Caco-2 (cell line): ENCODE measurements around the gene CACNA1I. TPM values are rescaled to one million over a fixed set of nuclear protein-coding genes. Genes with fewer than 3 reads are reported as not detected.

Experiments used
- BruUV-seq: library from RNA; stranded (reverse); fragments of 400-500 nt; replicated peaks from 2 replicates; lab custom pipeline; 2021; lab: Mats Ljungman, UMichigan
- CTCF ChIA-PET: fragments of 300-600 bp; sonication (Branson Sonifier 250); formaldehyde crosslinking; loops from one replicate; lab custom pipeline; 2022; ENCODE audit warnings: antibody characterized with exemption; lab: Charles Lee
- POLR2A ChIA-PET: fragments of 300-600 bp; sonication (Branson Sonifier 250); formaldehyde crosslinking; loops from one replicate; lab custom pipeline; 2022; ENCODE audit warnings: antibody characterized with exemption; lab: Charles Lee
- DNase-seq, 2 experiments: peaks; one replicate each; pipeline versions ENCODE4 v3.0.0 to v3.0.0-alpha.2; 2020 to 2022
- H3K27me3 ChIP-seq: replicated peaks from 2 replicates; pipeline ENCODE4 v1.6.0; 2011; ENCODE audit warnings: low read length; ENCODE audit not compliant: control insufficient read depth, insufficient read depth
- H3K36me3 ChIP-seq: 2 replicates; pipeline ENCODE4 v1.5.1; 2011; ENCODE audit warnings: low read length; ENCODE audit not compliant: control insufficient read depth, insufficient read depth
- H3K4me1 ChIP-seq: fragments of 250-450 bp; sonication (Bioruptor Pico); 2 replicates; pipeline ENCODE4 v1.5.1; 2020; ENCODE audit warnings: mild to moderate bottlenecking
- H3K4me3 ChIP-seq: 2 replicates; pipeline ENCODE4 v1.5.1; 2011; ENCODE audit warnings: low read depth, mild to moderate bottlenecking, control low read depth, low read length
- H3K9me3 ChIP-seq: fragments of 250-450 bp; sonication (Bioruptor Pico); 2 replicates; pipeline ENCODE4 v1.5.1; 2020; ENCODE audit warnings: mild to moderate bottlenecking, moderate library complexity
- H3K27ac Mint-ChIP-seq: one replicate; pipeline ENCODE4 v1.8.0; 2022; ENCODE audit warnings: mixed read lengths; ENCODE audit not compliant: unreplicated experiment
- H3K27me3 Mint-ChIP-seq: one replicate; pipeline ENCODE4 v1.8.0; 2022; ENCODE audit warnings: mixed read lengths; ENCODE audit not compliant: insufficient read depth, unreplicated experiment
- H3K36me3 Mint-ChIP-seq: one replicate; pipeline ENCODE4 v1.8.0; 2022; ENCODE audit warnings: mild to moderate bottlenecking, mixed read lengths; ENCODE audit not compliant: insufficient read depth, unreplicated experiment
- H3K4me1 Mint-ChIP-seq: one replicate; pipeline ENCODE4 v1.8.0; 2022; ENCODE audit warnings: low read depth, mixed read lengths; ENCODE audit not compliant: unreplicated experiment
- H3K4me3 Mint-ChIP-seq: one replicate; pipeline ENCODE4 v1.8.0; 2022; ENCODE audit warnings: mild to moderate bottlenecking, moderate library complexity, mixed read lengths; ENCODE audit not compliant: unreplicated experiment
- H3K9me3 Mint-ChIP-seq: one replicate; pipeline ENCODE4 v1.8.0; 2022; ENCODE audit warnings: mixed read lengths; ENCODE audit not compliant: unreplicated experiment
- intact Hi-C: fragments of 100-400 bp; cut with micrococcal nuclease; formaldehyde crosslinking; loops from one replicate; pipeline ENCODE4 v1.10.0; 2022; ENCODE audit not compliant: unreplicated experiment
- total RNA-seq: library from RNA; stranded (reverse); gene quantifications from 2 replicates; pipeline ENCODE4 v1.2.3, GENCODE V29; 2022
- TF ChIP-seq, protein P1 (sequence below), 2 experiments: fragments of 200-600 bp in 1 of 2; IDR thresholded peaks; 1 replicate in 1 of 2; 2 replicates in 1 of 2; pipeline versions ENCODE4 v1.5.1 to v1.8.0; 2011 to 2022; ENCODE audit warnings: antibody characterized with exemption in 1 of 2, control low read depth in 1 of 2, inconsistent platforms in 1 of 2, low read depth in 1 of 2, low read length in 1 of 2, mild to moderate bottlenecking in 1 of 2, moderate library complexity in 1 of 2; ENCODE audit not compliant: insufficient read depth in 1 of 2, severe bottlenecking in 1 of 2, unreplicated experiment in 1 of 2

The CACNA1I gene
- total RNA-seq, 1 experiment from 2014 or later = not detected

DNA sequence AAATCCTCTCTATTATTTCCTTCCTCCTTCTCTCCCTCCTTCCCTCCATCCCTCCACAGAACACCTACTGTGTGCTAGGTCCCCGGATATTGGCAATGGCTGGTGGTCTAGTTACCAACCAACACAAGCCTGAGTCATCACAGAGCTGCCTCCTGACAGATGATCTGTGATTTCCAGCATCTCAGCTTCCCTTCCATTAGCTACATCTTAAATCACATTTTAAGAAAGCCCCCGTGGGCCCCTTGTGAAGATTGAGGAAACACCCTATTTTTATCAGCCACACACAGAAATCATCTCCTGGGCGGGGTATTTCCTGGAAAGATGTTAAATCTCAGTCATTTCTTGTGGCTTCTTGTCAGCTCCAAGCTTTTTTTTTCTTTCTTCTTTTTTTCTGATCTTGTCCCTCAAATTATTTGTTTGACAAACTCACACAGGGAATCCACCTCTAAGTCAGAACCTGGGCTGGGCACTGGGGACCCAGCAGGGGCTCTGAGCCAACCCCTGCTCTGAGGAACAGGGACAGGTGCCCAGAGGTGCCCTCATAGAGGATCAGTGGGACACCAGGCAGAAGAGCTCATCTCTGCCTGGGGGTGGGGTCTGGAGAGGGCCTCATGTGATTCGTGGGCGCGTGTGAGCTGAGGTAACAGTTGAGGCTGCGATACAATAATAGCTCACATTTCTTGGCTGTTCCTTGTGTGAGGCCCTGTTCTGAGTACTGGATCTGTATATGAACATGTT is 42.4 kb downstream of the CACNA1I start:
- ChIA-PET POLR2A (no interaction called here), CTCF (no interaction called here)
- no peak overlapping the region for H3K4me3 Mint-ChIP-seq
- H3K27me3 ChIP-seq = no peaks in the 10 kb centered on the region; the same call in 1 of the 2 replicates
- H3K4me1 ChIP-seq = no peaks in the 10 kb centered on the region
- DNase-seq = no peak
- no peak overlapping the region for H3K4me3 ChIP-seq
- TF ChIP-seq, protein P1, sequence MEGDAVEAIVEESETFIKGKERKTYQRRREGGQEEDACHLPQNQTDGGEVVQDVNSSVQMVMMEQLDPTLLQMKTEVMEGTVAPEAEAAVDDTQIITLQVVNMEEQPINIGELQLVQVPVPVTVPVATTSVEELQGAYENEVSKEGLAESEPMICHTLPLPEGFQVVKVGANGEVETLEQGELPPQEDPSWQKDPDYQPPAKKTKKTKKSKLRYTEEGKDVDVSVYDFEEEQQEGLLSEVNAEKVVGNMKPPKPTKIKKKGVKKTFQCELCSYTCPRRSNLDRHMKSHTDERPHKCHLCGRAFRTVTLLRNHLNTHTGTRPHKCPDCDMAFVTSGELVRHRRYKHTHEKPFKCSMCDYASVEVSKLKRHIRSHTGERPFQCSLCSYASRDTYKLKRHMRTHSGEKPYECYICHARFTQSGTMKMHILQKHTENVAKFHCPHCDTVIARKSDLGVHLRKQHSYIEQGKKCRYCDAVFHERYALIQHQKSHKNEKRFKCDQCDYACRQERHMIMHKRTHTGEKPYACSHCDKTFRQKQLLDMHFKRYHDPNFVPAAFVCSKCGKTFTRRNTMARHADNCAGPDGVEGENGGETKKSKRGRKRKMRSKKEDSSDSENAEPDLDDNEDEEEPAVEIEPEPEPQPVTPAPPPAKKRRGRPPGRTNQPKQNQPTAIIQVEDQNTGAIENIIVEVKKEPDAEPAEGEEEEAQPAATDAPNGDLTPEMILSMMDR (IDR thresholded peaks at IDR 0.05; ENCODE audit: insufficient read depth in 1 of 2, low read depth in 1 of 2, low read length in 1 of 2, severe bottlenecking in 1 of 2, unreplicated experiment in 1 of 2) = no peak
- H3K4me1 Mint-ChIP-seq = no peaks in the 10 kb centered on the region
- H3K9me3 ChIP-seq = no peaks in the 10 kb centered on the region
- no TSS peak for BruUV-seq
- no peak overlapping the region for H3K27ac Mint-ChIP-seq
- no peaks in the 10 kb centered on the region for H3K36me3 ChIP-seq
- peaks cover 9% of the 10 kb centered on the region for H3K27me3 Mint-ChIP-seq
- intact Hi-C loops = no loop called here
- no peaks in the 10 kb centered on the region for H3K36me3 Mint-ChIP-seq
- H3K9me3 Mint-ChIP-seq = no peaks in the 10 kb centered on the region

DNA sequence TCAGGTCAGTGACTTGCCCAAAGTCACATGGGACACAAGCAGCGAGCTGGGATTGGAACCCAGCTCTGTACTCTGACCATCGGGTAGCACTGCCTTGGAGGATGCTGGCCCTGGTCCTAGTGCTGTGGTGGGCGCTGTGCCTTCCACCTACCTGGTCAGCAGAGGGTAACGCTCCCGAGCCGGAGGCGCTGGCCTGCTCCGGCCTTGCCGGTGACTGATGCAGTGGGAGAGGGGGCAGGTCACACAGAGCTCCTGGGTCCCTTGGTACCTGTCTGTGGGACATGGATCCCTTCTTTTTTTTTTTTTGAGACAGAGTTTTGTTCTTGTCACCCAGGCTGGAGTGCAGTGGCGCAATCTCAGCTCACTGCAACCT is 43.0 kb downstream of the CACNA1I start:
- Mint-ChIP-seq H3K36me3 (no peaks in the 10 kb centered on the region), H3K27me3 (peaks cover 10% of the 10 kb centered on the region), H3K9me3 (no peaks in the 10 kb centered on the region), H3K27ac (no peak overlapping the region), H3K4me3 (no peak overlapping the region), H3K4me1 (no peaks in the 10 kb centered on the region)
- Histone ChIP-seq H3K27me3 (no peaks in the 10 kb centered on the region; the same call in 1 of the 2 replicates), H3K4me3 (no peak overlapping the region), H3K4me1 (no peaks in the 10 kb centered on the region), H3K9me3 (no peaks in the 10 kb centered on the region), H3K36me3 (no peaks in the 10 kb centered on the region)
- DNase-seq = no peak
- TF ChIP-seq, protein P1 (IDR thresholded peaks at IDR 0.05; ENCODE audit: insufficient read depth in 1 of 2, low read depth in 1 of 2, low read length in 1 of 2, severe bottlenecking in 1 of 2, unreplicated experiment in 1 of 2) = no peak
- CTCF ChIA-PET = no interaction called here
- BruUV-seq = no TSS peak
- intact Hi-C loops = no loop called here
- POLR2A ChIA-PET = no interaction called here

DNA sequence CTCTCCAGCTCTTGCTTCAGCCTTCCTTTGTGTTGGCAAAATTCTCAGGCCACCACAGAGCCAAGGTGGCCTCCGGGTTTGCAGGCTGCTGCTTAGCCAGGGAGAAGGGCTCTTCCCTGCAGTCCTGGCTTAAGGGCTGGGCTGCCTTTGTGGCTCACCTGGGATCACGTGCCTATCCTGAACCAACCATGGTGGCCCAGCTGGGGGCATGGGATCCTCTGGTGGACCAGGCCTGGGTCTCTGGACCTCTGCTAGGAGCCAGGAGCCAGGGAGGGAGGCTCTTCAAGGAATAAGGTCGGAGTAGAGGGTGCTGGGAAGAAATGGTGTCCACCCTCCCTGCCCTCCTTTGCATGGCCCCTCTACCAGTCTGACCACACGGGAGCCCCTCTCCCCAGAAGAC is 43.9 kb downstream of the CACNA1I start:
- Histone ChIP-seq H3K9me3 (no peaks in the 10 kb centered on the region), H3K4me1 (no peaks in the 10 kb centered on the region), H3K27me3 (no peaks in the 10 kb centered on the region; the same call in 1 of the 2 replicates), H3K4me3 (no peak overlapping the region), H3K36me3 (no peaks in the 10 kb centered on the region)
- intact Hi-C loops = no loop called here
- peaks cover 10% of the 10 kb centered on the region for H3K27me3 Mint-ChIP-seq
- BruUV-seq = no TSS peak
- DNase-seq = no peak
- H3K4me1 Mint-ChIP-seq = no peaks in the 10 kb centered on the region
- no peak overlapping the region for H3K27ac Mint-ChIP-seq
- POLR2A ChIA-PET = no interaction called here
- CTCF ChIA-PET = no interaction called here
- TF ChIP-seq, protein P1 (IDR thresholded peaks at IDR 0.05; ENCODE audit: insufficient read depth in 1 of 2, low read depth in 1 of 2, low read length in 1 of 2, severe bottlenecking in 1 of 2, unreplicated experiment in 1 of 2) = no peak
- H3K36me3 Mint-ChIP-seq = no peaks in the 10 kb centered on the region
- no peak overlapping the region for H3K4me3 Mint-ChIP-seq
- no peaks in the 10 kb centered on the region for H3K9me3 Mint-ChIP-seq
